T1000 (cell line): ENCODE measurements around the gene DGCR2.
"Not testable (repeated sequence)": the region's sequence is repeated elsewhere in the genome, so short reads cannot be mapped to it uniquely, and the experiment has no call there.

ENCODE experiments used
- DNase-seq: peaks from one replicate; lab custom pipeline; 2025; ENCODE audit warnings: mixed read lengths; lab: John Stamatoyannopoulos, UW

Gene DGCR2

DNA sequence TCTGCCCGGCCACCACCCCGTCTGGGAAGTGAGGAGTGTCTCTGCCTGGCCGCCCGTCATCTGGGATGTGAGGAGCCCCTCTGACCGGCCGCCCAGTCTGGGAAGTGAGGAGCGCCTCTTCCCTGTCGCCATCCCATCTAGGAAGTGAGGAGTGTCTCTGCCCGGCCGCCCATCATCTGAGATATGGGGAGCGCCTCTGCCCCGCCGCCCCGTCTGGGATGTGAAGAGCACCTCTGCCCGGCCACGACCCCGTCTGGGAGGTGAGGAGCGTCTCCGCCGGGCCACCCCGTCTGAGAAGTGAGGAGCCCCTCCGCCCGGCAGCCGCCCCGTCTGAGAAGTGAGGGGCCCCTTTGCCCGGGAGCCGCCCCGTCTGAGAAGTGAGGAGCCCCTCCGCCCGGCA, 38.1 kb downstream of the DGCR2 start:
- DNase-seq, result not testable (repeated sequence)

DNA sequence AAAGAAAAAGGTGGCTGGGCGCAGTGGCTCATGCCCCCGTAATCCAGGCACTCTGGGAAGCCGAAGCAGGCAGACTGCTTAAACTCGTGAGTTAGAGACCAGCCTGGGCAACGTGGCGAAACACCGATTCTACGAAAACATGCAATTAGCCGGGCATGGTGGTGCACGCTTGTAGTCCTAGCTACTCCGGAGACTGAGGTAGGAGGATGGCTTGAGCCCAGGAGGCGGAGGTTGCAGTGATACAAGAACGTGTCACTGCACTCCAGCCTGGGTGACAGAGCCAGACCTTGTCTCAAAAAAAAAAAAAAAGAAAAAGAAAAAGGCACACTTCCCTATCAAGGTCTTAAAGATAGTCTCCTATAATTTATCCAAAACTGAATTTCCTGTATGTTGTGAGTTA, 39.4 kb downstream of the DGCR2 start:
- no peak for DNase-seq

DNA sequence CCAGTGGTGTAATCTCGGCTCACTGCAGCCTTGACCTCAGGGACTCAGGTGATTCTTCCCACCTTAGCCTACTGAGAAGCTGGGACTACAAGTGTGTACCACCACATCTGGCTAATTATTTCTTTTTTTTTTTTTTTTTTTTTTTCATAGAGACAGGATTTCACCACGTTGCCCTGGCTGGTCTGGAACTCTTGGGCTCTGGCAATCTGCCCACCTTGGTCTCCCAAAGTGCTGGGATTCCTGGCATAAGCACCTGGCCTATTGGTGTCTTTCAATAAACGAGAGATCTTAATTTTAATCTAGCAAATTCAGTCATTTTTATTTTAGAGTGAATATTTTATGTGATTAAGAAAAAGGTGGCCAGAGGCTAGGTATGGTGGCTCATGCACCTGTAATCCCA, 40.1 kb downstream of the DGCR2 start:
- no peak for DNase-seq

DNA sequence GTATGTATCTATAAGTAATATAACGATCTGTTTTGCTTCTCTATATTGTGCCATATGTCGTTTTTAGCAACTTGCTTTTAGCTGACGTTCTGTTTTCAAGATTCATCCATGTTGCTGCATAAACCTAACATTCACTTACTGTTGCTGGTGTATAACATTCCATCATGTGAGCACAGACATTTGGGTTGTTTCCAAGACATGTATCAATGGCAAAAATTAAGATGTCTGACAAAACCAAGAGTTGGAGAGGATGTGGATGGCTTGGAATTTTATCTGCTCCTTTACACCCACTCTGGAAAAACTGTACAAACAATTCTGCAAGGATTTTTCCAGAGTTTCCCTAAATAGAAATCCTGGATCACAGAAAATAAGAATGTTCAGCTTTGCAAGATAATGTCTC, 40.9 kb downstream of the DGCR2 start:
- no peak for DNase-seq

DNA sequence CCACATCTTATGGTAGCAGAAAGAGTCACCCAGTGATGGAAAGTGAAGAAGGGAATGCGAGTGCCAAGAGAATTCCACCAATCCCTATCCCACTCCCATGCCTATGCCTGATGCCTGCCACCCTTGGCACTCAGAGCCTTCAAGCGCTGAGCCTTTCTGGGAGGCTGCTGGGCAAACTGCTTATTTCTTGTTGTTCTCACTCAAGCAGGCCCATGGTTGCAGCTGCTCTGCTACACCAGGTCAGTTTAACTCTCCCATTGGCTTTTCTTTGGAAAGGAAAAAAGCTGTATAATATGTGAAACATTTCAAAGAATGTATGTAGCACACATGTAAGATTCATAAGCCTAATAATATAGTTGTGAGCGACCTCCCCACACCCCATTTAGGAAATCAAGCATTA, 41.4 kb downstream of the DGCR2 start:
- DNase-seq, result no peak

DNA sequence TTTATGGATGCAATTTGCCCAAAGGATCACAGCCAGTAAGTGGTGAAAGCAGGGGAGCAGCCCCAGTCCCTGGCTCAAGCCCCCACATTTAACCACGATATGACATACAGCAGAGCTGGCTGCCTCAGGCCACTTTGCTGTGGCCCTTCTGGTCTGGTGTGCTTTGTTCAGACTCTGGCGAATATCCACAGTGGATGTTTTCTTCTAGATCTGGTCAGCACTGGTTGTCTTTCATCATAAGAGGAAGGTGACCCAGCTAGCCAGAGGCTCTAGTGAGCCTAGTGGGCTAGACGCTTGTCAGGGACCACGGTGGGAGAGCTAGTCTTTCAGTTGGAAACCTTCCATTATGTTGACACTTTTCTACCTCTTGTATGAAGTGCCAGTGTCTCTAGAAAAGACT, 42.5 kb downstream of the DGCR2 start:
- no peak for DNase-seq

DNA sequence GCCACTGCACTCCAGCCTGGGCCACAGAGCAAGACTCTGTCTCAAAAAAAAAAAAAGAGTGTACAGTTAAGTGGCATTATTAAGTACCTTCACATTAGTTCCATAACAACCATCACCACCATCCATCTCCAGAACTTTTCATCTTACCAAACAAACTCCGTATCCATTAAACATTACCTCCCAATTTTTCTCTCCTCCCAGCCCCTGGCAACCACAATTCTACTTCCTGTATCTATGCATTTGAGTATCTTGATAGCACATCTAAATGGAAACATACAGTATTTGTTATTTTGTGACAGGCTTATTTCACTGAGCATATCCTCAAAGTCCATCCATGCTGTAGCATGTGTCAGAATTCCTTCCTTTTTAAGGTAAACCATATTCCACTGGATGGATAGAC, 46.8 kb downstream of the DGCR2 start:
- DNase-seq, result no peak

DNA sequence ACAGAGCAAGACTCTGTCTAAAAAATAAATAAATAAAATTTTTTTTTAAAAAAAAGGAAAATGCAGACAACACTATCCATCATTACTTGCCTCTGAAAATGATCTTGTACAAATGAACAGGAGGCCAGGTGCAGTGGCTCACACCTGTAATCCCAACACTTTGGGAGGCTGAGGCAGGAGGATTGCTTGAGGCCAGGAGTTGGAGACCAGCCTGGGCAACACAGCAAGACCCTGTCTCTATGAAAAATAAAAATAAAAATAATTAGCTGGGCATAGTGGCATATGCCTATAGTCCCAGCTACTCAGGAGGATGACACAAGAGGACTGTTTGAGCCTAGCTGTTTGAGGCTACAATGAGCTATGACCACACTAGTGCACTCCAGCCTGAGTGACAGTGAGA, 49.4 kb downstream of the DGCR2 start:
- not testable (repeated sequence) for DNase-seq

DNA sequence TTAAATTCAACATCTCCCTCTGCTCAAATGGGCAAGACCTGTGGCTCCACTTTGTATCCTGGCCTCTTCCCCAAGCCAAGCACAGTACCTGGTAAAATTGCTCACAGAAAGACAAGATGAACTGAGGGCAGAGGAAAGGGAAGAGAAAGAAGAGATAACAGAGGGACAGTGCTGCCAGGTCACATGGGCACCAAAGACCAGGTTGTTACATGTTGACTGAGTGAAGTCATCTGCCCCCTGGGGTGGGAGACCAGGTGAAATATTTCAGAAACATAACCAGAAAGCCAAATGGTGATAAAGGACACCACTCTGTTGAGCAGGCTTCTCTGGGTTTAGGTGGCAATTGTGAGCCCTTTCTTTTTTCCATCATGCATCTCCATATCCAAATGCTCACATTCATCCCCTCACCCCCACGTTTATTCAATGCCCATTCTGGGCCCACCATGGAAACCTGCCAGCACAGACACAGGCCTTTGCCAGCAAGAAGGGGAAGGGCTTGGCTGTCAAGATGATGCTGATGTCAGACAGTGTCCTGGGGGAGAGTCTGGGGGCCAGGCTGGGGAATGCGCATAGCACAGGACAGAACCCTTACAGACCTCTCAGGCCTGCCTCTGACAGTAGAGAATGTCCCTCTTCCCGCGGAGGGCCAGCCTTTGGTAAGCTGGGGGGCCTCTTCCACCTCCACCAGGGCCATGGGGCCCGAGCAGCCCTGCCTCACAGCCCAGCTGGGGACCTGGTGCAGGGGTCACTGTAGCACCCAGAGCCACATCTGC, 51.6 kb downstream of the DGCR2 start:
- no peak for DNase-seq

DNA sequence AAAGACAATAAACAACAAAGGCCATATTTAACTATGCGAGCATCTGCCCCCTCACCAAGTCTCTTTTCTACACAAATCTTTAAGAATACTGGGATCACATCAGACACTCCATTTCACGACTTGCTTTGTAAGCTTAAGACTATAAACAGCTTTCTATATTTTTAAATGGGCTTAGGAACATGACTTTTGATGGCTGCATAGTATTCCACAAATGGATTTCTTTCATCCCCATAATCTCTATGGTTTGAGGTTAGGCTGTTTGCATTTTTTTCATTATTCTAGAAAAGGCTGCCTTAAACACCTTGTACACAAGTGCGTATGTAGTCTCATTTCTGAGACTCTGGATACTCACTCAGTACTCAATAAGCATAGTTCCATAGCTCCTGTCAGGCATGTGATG, 52.8 kb downstream of the DGCR2 start:
- DNase-seq, result no peak

DNA sequence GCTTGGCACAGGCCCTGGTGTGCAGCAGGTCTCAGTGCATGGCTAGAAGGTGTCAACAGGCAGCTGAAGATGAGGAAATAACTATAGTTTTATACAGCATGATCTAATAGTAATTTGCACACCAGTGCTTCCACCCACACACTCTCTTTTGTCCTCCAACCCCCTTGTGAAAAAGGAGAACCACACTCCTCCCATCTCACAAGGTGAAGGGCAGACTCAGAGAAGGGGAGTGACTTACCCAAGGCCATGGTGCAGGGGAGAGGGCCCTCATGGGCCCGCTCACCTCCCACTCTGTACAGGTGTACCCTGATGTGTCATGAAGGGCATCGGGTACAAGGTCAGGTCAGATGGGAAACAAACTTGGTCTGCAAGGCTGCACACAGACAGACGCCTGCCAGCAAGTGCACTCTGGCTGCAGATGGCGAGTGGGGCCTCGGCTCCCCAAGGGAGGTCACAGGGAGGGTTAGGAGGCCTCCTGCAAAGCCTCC, 53.4 kb downstream of the DGCR2 start:
- DNase-seq, result no peak

DNA sequence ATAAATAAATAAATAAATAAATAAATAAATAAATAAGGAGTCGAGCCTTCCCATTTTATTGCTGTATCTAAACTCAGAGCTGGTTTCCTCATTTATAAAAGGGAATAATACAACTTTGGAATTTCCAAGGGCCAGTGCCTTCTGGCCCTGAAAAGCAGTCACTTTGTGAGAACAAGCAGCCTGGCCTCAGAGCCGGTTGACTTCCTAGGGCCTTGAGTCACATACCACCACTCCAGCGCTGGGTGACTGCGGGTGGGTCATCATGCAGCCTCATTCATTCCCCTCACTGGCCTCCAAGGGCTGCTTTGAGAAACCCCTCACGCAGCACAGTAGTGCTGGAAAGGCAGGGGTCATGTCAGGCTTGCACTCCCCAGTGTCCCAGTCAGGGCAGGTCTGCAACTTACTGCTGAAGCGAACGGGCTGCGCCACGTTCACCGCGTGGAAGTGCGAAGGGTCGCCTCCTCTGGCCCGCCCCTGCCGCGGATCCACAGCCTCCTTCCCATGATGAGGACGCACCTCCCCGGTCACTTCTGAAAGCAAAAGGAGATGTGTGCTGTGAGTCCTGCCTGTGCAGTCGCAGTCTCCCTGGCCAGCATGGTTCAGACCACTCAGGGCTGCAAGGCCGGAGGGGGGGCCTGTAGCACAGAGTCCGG, 54.4 kb downstream of the DGCR2 start:
- DNase-seq, result no peak

DNA sequence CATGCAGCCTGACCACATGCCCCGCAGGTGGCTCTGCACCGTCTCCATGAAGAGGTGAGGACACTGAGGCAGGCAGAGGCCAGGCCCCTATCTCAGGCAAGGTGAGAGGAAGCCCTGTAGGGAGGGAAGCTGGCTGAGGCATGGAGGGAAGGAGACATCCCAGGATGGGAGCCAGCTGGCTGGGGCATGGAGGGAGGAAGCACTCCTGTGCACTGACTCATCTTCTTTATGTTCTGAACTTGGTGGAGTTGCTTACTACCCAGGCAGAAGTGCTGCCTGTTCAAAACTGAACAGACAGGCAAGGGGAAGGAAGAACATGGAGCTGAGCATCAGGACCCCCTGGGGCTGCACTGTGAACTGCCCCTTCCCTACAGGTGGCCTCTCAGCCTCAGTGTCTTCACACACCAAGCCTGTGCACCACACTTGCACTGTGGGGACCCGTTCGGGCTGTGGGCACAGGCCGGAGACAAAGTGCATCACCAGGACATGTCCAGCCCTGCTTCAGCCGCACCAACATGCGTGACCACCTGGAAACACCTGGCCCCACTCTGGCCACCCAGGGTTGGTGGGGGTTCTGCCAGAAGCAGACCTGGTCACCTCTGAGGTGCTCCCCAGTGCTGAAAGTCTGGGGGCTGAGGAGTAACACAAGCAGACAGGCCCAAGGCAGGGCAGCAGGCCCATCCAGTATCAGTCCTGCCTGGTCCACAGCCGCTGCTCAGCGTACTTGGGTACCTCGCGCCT, 55.5 kb downstream of the DGCR2 start:
- no peak for DNase-seq

DNA sequence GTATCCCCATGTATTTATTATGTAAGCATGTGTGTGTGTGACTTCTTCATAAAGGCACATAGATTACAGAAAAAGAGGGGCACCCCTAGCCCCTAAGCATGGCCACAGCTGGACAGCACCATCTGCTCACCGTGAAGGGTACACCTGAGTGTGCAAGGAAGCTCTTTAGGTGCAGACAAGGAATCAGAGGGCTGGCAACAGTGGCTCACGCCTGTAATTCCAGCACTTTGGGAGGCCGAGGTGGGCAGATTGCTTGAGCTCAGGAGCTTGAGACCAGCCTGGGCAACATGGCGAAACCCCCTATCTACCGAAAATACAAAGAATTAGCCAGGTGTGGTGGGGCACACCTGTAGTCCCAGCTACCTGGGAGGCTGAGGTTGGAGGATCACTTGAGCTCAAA, 56.3 kb downstream of the DGCR2 start:
- DNase-seq, result no peak

DNA sequence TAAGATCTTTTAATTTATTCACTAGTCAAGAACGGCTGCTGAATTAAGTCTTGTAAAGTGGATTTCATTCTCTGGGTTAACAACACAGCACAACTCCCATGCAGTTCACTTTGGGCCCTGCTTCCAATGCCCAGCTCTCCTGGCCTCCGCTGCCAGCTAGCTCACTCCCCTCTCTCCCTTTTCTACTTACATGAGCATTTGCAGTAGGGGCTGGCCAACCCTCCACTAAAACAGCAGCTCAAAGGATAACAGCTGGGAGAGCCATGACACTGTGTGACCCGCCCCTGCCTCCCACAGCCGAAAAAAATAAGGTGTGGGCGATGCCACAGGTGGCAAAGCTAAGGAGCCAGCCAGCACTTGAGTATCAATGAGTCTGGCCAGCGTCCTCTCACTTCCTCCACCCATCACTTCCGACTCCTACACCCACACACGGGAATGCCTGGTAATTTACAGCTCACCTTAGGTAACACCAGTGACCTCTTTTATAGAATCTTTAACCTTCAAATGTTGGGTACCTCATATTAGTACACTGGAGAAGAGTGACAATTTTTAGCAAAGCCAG, 56.8 kb downstream of the DGCR2 start:
- no peak for DNase-seq

DNA sequence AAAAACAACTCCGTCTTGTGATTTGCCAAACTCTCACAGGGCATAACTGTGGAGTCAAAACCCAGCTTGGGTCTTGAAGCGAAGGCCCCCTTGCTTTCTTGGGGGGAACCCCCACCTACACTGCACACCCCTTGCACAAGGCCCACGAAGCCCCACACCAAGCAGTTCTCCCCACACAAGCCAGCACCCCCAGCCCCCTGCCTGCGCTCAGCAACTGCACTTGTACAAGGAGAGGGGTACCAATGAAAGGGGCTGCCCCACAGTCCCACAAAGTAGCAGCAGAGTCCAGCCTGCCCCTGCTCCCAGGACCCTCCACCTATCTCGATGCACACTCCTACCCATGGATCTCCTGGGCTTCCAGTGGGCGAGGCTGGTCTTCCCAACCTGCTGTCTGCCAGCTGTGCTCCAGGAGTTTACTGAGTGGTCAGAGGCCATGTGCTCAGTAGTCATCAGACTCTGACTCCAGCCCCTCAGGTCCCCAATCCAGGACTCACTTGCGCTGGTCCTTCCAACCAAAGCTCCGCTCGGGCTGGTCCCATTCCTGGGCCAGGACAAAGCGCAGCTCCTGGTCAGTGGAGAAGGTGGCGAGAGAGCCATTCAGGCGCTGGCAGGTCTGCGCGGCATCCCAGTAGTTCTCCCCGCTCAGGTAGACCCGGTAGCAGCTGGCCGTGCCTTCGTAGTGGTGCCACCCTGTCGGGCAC, 57.7 kb downstream of the DGCR2 start:
- no peak for DNase-seq

DNA sequence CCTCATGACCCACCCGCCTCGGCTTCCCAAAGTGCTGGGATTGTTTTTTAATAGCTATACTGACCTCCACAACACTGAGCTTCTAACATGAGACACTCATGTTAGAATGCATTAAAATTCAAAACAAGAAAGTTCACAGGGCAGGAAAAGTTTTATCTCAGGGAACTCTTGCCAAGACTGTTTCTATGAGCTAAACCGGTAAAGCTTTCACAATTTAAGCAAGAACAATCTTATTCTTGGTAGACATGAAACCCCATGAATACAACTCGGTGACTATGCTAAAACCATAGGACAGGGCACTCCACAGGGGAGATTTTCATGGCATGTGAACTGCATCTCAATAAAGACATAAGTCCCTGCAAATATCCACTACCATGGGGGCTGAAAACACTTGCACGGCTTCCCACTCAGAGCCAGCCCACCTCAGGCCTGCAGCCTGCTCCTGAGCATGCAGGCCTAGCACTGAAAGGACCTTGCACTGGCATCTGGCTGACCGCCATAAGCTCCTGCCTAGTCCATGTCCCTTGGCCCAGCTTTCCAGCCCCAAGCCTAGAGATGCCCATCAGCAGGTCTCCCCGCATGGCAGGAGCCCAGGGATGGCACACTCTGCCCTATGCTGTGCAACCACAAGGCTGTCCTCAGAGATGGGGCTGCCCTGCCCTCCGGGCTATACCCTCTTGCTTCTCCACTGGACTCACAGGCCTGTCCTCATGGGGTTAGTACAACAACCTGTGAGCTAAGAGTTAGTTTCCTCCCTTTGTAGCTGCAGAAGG, 58.4 kb downstream of the DGCR2 start:
- no peak for DNase-seq

DNA sequence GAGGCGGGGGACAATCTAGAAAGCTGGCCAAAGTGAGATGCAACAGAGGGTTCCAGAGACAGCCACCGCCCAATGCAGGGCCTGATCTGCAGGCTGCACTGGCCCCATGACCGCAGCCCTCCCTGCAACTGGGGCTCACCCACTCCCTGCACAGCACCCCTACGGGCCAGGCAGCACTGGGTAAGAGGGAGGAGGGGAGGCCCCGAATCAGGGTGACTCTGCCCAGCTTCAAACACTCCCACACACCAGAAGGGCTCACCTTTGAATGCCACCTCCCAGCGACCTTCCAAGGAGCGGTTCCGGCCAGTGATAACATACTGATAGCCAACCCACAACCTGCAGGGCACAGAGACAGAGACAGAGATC, 59.3 kb downstream of the DGCR2 start:
- DNase-seq, result no peak

DNA sequence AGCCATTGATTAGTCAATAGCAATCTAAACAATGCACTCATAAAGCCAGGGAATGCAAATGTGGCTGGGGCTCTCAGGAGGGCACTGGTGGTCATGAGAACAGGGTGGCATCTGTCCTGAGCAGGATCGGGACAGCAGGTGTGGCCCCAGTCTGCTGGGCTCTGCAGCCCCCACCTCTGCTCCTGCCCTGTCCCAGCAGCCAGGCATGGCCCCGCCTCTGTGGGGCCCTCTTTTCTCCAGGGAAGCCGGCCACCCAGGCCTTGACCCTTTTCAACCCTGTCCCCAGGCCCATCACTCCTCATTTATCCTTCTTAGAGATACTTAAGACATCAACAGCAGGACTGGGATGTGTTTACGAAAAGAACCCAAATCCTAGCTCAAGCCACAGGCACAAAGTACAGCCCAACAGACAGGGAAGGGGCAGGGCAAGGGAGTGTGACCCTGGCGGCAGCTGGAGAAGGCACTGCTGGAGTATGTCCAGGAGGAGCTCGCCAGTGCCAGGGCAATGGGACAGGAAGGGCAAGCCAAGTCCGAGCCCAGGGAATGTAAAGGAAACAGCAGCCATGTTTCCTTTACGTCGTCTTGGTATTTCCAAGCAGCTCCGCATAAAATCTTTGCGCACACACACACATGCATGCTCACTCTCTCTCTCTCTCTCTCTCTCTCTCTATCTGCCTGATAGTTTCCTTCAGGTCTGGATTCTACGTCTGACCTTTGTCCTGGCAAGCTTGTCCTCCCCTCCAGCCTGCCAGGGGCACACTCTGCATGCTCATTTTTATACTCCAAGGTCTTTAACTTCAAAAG, 59.9 kb downstream of the DGCR2 start:
- no peak for DNase-seq

DNA sequence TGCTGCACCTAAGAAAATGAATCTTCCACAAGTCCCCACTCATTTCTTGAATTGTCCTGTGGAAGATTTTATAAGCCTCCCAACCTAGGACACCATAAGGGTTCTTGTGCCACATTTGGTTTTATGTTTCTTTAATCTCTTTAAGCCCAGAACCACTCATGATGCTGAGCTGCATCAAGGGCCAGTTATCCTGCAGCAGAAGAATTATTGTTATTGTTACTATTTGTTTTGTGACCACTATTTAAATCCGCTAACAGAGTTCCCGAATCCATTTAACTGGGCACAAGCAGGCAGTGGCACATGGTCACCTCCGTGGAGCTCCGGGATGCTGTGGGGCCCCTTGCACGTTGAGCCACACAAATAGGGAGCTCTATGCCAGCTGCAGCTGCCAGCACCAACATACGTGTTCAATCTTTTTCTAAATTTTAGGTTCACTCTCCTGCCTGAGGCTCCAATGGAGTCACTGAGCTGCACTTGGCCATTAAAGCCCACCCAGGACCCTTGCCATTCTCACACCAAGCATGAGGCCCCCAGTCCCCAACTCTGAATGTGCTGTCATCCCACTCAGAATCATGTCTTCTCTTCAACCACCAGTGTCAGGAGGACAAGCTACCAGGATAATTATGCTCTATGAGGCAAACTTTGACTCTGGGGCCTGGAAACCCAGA, 60.6 kb downstream of the DGCR2 start:
- no peak for DNase-seq
